ENCODE data around the gene UNKL.

UNKL gene

DNA sequence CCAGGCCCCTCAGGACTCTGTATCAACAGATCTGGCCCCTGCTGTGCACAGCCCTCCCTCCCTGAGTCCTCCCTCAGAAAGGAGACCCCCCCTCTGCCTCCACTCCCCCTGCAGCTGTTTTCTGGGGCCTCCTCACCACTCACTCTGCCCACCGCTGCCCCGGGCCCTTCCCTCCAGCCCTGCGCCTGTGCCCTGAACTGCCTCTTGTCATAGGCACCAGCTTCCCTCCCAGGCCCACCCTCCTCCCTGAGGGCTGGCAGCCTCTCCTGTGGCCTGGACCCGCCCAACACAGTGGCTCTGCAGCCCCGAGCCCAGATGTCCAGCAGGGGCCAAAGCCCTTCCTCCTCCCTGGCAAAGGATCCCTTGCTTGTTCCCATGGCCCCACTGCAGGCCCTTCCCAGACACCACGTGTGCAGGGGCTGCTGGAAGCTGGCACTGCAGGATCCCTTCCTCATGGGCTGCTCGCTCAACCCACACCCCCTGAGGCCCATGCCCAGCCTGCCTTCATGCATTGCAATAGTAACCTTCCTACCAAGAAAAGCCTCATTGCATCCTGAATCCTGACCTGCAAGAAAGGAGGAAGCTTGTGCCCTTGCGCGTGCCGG is 37.0 kb downstream of the UNKL start:
- no peak for DNase-seq (ENCODE audit: low read depth in 2 of 2)

DNA sequence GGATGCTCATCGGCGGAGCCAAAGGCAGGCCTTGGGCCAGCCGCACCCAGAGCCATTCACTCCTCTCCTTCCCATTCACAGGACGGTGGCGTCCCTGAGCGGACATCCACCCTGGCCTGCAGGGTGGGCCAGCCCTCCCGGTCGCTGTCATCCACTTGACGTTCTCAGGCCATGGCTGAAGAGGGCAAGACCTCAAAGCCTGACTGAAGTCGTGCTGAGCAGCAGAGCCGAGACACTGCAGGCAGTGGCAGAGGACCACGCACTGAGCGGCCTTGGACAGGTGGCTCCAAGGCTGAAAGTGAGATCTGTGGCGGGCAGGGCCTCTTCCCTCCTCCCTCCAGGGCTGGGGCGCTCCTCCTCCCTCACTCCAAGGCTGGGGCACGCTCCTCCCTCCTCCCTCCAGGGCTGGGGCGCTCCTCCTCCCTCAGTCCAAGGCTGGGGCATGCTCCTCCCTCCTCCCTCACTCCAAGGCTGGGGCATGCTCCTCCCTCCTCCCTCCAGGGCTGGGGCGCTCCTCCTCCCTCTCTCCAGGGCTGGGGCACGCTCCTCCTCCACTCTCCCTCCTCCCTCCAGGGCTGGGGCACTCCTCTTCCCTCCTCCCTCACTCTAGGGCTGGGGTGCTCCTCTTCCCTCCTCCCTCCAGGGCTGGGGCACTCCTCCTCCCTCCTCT is 38.6 kb downstream of the UNKL start:
- DNase-seq (ENCODE audit: low read depth in 2 of 2) = no peak

DNA sequence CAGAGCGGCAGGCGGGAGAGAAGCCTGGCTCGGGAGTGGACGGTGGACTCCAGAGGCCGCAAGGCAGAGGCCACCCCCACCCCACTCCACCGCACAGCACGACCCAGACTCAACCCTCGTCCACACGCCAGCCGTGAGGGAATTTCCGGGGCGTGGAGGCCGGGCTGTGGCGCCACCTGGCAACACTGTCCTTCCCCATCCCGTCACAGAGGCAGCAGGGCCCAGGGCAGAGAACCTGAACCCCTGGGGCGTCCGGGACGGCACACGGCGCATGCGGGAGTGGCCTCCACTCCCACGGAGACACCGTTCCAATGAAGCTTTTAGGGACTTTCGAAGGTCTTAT is 39.2 kb downstream of the UNKL start:
- no peak for DNase-seq (ENCODE audit: low read depth in 2 of 2)

DNA sequence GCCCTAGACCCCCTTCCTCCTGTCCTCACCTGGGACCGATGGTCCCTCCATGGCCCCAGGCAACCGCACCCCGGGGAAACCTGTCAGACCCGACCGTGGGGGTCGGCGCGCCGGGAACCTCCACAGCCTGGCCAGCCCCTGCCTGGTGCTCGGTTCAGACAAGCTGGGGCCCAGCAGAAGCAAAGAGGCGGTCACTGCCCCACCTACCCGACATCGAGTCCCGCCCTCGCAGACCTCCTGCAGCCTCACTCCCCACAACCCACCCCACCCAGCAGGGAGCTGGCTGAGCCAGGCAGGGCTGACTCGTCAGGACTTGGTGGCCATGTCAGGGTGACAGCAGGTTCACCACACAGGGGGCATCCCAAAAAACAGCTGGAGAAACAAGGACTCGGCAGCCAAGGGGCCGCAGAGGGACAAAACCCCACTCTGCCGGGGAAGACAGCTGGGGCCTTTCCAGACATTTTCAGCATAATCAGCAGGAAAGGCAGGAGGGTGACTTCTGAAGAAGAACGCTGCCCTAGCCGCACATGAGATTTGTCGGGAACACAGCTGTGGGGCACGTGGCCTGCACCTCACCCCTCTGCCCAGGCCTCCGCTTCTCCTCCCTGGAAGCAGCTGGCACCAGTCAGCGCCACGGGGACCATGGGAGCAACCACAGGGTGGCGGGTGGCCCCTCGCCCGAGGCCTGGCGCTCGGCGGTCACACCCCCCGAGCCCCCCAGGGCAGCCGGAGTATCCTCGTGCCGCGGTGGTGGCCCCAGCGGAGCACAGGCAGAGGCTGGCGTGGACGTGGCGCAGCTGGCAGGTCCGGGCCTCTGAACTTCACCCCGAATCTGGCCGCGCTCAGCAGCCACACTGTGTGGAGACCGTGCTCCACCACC is 39.8 kb downstream of the UNKL start:
- DNase-seq (ENCODE audit: low read depth in 2 of 2) = no peak

DNA sequence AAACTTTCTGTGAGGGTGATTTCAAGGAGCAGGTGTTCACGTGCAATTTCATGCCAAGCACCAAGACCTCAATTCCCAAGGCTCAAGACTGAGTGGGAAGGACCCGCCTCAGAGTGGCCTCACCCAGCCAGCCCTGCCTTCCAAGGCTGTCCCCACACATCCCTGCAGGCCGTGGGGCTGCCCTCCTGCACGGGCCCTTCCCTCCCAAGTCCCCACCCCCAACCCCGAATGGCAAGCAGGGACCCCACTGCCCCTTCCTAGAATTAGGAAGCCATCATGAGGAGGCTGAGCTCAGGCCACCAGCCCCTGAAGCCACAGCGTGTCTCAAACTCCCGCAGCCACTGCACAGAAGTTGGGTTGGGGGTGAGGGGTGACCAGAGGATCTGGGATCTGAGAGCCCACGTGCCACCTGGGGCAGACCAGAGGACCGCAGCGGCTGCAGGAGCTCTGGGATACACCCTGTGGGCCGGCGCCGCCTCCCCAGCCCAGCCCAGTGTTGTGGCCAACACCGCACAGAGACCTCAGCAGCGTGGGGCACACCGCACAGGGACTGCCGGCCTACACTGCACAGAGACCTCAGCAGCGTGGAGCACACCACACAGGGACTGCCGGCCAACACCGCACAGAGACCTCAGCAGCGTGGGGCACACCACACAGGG is 42.1 kb downstream of the UNKL start:
- no peak for DNase-seq (ENCODE audit: low read depth in 2 of 2)

DNA sequence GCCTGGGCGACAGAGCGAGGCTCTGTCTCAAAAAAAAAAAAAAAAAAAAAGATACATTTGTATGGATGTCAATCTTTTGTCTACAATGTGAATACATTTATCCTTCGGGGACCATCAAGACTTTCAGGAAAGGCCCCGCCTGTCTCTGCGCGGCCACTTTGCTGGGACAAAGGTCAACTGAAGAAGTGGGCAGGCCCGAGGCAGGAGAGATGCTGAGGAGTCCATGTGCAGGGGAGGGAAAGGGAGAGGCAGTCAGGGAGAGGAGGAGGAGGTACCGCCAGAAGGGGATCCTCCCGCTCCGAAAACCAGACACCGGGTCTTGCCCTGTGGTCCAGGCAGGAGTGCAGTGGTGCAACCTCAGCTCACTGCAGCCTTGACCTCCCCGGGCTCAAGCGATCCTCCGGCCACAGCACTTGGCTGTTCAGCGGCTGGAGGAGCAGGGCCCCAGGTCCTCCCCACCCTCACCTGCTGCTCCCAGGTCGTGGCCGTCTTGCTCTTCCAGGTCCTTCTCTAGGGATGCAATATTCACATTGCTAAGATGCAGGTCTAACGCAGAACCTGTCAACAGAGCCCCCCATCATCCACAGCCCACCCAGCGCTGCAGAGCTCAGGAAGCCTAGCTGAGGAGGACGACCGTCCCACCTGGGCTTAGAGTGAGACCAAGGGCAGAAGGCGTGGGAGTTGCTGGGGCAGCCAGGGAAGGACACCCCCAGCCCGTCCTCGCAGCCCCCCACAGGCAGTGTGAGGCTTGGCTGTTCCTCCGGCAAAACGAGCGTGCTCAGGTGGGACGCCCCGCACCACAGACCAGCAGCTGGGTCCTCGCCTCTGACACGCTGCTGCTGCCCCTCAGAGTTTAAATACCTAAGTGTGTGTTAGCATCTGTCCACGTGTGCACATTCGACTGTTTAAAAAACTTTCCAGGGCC is 43.2 kb downstream of the UNKL start:
- no peak for DNase-seq (ENCODE audit: low read depth in 2 of 2)

DNA sequence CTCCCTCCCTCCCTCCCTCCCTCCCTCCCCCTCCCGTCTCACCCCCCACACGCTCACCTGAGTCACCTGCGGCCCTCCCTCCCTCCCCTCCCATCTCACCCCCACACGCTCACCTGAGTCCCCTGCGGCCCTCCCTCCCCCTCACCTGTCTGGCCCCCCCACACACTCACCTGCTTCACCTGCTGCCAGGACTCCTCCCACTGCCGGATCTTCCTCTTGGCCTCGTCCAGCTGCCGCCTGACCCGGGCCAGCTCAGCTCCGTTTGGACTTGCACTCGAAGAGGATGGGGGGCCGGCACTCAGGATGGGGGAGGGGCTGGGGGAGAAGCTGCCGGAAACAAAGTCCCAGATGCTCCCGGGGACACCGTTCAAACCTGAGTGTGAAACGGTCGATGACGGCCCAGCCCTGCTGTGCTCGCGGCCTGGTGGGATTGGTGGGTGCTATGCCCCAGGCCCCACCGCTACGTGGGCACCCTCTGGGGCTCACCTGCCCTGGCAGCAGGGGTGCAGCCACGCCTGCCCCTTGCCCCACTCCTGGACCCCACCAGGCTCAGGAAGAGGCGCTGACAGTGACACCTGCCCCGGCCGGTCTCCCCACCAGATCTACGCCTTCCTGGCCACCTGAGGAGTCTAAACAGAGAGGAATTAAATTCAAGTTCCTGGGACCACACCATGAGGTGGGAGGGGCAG is 46.9 kb downstream of the UNKL start:
- no peak for DNase-seq (ENCODE audit: low read depth in 2 of 2)

DNA sequence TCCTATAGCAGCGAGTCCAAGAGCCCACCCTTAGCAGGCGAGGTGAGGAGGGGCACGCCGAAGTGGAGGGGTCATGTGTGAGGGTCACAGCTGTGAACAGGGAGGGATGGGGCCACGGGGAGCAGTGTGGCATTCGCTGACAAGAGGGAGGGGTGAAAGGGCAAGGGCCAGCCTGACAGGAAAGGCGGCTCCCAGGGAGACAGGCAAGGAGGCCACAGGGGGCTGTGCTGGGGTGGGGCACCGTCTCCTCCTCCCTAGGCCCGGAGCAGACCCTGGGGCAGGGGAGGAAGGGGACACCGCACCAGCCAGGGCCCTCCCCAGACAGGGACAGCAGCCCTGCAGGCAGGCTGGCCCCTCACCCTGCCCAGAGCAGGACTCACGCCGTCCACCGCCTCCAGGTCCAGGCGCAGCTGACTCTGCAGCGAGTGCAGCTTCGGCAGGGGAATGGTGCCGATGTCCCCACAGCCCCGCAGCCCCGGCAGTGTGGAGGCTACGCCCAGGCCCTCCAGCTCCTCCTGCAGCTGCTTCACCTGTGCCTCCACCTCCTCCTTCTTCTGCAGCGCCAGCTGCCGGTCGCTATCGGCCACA is 47.7 kb downstream of the UNKL start:
- DNase-seq (ENCODE audit: low read depth in 2 of 2) = no peak

DNA sequence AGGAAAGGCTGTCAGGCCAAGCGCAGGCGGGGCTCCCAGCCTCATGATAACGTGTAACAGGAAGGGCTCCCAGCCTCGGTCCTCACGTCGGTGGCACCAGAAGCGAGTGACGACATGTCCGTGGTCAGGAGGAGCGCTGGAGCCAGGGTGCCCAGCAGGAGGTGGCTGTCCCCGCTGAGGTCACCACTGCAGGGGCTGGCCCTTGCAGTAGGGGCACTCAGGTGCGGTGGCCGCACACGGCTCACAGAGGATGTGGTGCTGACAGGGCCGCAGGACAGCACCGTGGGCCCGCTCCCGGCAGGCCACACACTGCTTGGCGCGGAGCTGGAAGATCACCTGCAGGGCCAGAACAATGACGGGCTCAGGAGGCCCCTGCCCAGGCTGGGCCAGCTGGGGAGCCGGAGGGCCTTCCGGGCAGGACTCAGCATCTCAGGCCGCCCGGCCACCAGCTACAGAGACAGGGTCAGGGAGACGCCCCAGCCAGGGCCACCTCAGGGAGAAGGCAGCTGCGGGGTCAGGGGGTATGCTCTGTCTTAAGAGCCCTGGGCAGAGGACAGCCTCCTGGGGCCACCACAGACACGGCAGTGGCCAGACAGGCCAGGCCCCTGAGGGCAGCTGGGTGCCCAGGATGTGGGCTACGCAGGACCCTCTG is 48.3 kb downstream of the UNKL start:
- no peak for DNase-seq (ENCODE audit: low read depth in 2 of 2)

DNA sequence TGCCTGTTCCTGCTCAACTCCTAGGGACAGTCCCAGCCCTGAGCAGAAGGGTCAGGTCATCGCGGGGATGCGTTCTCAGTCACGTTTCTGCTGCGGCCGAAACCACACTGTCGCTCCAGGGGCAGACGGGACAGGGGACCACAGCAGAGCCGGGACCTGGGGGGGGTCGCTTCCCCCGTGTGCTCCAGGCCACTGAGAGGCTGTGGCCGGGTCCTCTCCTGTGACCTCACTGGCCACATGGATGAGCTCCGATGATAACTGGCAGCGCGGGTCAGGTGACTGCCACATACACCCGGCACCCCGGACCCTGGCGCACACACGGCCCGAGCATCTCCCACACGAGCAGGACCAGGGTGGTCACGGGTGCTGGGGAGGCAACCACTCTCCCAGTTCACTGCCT is 50.0 kb downstream of the UNKL start:
- DNase-seq (ENCODE audit: low read depth in 2 of 2) = no peak

DNA sequence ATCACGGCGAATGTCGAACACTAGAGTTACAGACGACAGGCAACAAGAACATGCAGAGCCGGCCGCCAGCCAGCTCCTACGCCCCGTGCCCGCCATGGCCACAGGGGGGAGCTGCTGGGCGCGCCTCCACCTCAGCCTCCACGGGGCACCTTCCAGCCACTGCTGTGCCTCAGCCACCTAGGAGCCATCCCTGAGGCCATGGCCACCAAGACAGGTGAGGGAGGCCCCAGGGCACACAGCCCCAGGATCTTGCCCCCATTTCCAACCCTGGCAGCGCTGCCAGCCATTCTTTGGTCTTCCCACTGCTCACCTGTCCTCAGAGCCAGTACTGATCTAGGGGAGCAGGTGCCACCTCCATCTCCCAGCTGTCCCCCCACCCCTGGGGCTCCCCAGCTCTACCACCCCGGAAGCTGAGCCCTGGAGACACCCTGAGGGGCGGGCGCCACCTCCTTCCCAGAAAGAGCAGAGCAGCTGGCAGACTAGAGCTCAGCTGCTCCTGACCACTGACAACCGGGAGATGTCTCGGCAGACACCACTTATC is 50.9 kb downstream of the UNKL start:
- peak; percentile 48 to 50 for DNase-seq (ENCODE audit: low read depth in 2 of 2)

DNA sequence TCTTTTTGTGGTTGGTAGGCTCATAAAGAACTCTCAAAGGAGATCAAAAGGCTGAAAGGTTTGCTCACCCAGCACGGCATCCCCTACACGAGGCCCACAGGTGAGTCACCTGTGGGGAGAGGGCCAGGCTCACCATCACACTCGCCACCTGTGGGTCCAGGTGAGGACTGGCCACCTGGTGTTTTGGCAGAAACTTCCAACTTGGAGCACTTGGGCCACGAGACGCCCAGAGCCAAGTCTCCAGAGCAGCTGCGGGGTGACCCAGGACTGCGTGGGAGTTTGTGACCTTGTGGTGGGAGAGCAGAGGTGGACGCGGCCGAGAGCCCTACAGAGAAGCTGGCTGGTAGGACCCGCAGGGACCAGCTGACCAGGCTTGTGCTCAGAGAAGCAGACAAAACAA is 51.7 kb downstream of the UNKL start:
- DNase-seq (ENCODE audit: low read depth in 2 of 2) = no peak

DNA sequence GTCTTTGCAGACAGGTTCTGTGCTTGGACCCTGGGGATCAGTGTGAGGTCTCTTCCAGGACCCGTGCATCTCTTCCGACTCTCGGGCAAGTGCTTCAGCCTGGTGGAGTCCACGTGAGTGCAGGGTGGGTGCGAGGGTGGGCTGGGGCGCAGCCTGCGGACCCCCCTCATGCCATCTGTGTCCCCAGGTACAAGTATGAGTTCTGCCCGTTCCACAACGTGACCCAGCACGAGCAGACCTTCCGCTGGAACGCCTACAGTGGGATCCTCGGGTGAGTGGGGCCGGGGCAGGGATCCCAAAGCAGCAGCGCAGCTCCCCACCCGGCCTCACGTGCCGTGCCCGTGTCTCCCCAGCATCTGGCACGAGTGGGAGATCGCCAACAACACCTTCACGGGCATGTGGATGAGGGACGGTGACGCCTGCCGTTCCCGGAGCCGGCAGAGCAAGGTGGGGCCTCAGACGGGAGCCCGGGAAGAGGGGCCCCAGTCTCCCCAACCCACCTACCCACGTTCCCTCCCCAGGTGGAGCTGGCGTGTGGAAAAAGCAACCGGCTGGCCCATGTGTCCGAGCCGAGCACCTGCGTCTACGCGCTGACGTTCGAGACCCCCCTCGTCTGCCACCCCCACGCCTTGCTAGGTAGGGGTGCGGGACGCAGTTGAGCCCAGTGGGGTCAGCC is 52.7 kb downstream of the UNKL start:
- no peak for DNase-seq (ENCODE audit: low read depth in 2 of 2)

DNA sequence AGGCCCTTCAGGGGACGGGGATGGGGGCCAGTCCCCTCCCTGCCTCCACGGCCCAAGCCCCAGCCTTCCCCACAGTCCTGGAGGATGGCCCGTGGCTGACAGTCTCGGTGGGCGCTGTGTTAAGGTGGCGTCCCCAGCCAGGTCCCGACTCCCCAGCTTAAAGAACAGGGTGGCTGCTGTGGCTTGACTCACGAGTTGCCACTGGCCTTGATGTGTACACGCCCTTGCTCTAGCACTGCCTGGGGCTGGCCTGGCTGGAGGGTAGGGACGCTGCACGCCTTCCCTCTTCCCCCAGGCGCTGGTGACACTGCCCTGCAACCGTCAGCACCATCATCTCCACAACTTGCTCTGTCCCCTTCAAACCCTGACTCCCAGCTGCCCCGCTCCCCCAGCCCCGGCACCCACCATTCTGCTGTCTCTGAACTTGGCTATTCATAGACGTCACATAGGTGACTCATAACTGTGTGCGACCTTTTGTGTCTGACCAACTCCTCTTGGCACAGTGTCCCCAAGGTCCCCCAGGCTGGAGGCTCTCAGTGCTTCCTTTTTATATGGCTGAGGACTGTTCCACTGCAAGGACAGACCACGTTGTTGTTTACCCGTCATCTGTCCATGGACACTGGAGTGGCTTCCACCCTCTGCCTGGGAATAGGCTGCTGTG is 56.5 kb downstream of the UNKL start:
- DNase-seq (ENCODE audit: low read depth in 2 of 2) = no peak

DNA sequence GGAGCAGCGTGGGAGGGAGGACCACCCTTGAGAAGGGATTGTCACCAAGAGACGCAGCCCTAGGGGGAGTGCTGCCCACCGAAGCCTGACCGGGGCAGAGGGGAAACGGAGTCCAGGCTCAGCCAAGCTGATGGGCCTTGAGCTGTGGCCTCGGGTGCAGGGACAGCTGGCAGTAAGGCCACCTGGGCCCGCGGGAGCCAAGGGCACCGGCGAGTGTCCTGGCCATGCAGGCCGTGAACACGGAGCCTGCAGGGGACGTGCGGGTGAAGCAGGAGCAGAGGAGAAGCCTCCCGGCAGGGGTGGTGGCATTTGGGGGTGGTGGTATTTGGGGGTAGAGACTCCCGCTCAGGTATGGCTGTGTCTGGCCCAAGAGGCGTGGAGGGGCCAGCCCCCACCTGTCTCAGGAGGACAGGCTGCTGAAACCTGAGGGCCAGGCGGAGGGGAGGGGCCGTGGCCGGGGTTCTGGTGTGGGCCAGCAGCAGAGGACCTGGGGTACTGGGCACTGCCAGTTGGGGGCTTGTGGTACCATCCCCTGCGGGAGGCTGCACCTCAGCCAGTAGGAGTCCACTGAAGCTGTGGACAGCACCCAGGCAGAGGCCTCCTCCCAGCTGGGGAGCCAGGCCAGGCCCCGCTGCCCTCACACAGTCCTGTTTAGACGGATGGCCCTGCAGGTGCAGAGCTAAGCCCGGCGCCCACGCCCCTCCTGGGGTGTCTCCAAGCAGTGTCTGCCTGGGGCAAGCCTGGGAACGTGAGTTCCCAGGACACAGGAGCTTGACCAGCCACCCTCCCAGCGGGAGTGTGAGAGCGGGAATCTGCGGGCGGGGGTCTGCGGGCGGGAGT is 58.2 kb downstream of the UNKL start:
- DNase-seq (ENCODE audit: low read depth in 2 of 2) = no peak

DNA sequence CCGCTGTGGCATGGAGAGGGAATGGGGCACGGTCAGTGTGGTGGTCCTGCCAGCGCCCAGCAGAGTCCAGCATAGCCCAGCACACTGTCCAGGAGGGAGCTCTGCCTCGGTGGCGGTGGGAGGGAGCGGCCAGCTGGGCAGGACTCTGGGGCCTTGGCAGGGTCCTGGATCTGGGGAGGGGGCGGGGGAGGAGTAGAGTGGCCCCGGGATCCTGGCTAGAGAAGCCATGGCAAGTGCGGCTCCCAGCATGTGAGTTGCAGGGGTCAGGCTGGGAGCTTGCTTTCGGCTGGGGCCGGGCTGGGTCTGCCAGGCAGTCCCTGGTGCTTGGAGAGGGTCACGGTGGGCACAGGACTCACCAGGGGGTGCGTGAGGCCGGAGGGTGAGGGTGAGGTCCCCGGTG is 58.9 kb downstream of the UNKL start:
- DNase-seq (ENCODE audit: low read depth in 2 of 2) = no peak

DNA sequence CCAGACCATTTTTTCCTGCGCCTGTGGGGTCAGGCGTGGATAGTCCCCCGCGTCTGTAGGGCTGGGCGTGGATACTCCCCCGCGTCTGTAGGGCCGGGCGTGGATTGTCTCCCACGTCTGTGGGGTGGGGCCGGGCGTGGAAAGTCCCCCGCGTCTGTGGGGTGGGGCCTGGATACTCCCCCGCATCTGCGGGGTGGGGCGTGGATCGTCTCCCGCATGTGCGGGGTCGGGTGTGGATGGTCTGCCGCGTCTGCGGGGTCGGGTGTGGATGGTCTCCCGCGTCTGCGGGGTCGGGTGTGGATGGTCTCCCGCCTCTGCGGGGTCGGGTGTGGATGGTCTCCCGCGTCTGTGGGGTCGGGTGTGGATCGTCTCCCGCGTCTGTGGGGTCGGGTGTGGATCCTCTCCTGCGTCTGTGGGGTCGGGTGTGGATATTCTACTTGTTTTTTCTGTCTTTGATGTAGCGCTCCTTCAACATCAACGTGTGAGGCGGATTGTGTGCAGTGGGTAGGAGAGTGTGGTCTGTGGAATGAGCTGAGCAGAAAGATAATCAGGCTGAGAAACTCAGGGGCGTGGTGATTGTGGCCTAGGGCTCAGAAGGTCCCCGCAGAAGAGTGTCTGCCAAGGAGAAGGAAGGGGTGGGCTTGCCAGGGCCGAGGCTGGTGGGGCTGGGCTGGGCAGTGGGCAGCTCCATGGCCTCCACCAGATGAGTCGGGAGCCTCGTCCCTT is 59.5 kb downstream of the UNKL start:
- no peak for DNase-seq (ENCODE audit: low read depth in 2 of 2)

All from stimulated activated CD8-positive, alpha-beta memory T cell treated with anti-CD3 and anti-CD28 coated beads, Interleukin-15, amount 100 ng/mL, for 48 hours (primary cell).